ENCODE results near the gene C16orf74.

The C16orf74 gene

GRCh38 chr16:85689285-85689949 is 61.5 kb downstream of the C16orf74 start:
- DNase-seq: no peak

- peak; percentile 91 for DNase-seq
Measured at GRCh38 chr16:85688586-85689284, 62.2 kb downstream of the C16orf74 start, which contains the start of gene GINS2. Gene GINS2 (minus strand): TSS chr16:85688954. CDS start chr16:85688898, 56 bp downstream.

- DNase-seq: no peak
Measured at GRCh38 chr16:85687651-85688471, 63.0 kb downstream of the C16orf74 start.

- no peak for DNase-seq
Measured at GRCh38 chr16:85686912-85687591, 63.8 kb downstream of the C16orf74 start.

- no peak for DNase-seq
Measured at GRCh38 chr16:85685251-85685650, 65.6 kb downstream of the C16orf74 start.

GRCh38 chr16:85683363-85683762 is 67.5 kb downstream of the C16orf74 start:
- no peak for DNase-seq

GRCh38 chr16:85682516-85682915 is 68.4 kb downstream of the C16orf74 start:
- no peak for DNase-seq

GRCh38 chr16:85681255-85681654 is 69.6 kb downstream of the C16orf74 start:
- no peak for DNase-seq

- no peak for DNase-seq
Measured at GRCh38 chr16:85680352-85680944, 70.4 kb downstream of the C16orf74 start.

GRCh38 chr16:85679870-85680269 is 71.0 kb downstream of the C16orf74 start:
- DNase-seq: no peak

GRCh38 chr16:85678821-85679220 is 72.1 kb downstream of the C16orf74 start:
- no peak for DNase-seq

GRCh38 chr16:85678016-85678415 is 72.9 kb downstream of the C16orf74 start:
- no peak for DNase-seq

GRCh38 chr16:85677383-85677967 is 73.4 kb downstream of the C16orf74 start:
- DNase-seq: no peak

GRCh38 chr16:85676466-85676865 is 74.4 kb downstream of the C16orf74 start:
- DNase-seq: no peak

GRCh38 chr16:85675251-85675874 is 75.5 kb downstream of the C16orf74 start:
- peak; percentile 30 for DNase-seq

GRCh38 chr16:85674828-85675227 is 76.1 kb downstream of the C16orf74 start:
- no peak for DNase-seq

- no peak for DNase-seq
Measured at GRCh38 chr16:85674418-85674755, 76.5 kb downstream of the C16orf74 start.

GRCh38 chr16:85673529-85674417 is 77.1 kb downstream of the C16orf74 start:
- DNase-seq: peak; percentile 28

- no peak for DNase-seq
Measured at GRCh38 chr16:85670840-85671239, 80.1 kb downstream of the C16orf74 start.

- DNase-seq: no peak
Measured at GRCh38 chr16:85668676-85669424, 82.0 kb downstream of the C16orf74 start.

All from fibroblast of skin of right quadriceps (primary cell).